HCT116 (cell line): Measurements from ENCODE around the gene TPPP2. TPM values are rescaled to one million over a fixed set of nuclear protein-coding genes. Genes with fewer than 3 reads are reported as not detected.

Source experiments
- ATAC-seq: fragments of 200-7000 bp; cut with Tn5 transposase; 2 replicates; pipeline ENCODE4 v1.9.1; 2020; ENCODE audit warnings: mild to moderate bottlenecking, moderate library complexity
- BruUV-seq: library from RNA; stranded (reverse); fragments of 400-500 nt; replicated peaks from 2 replicates; lab custom pipeline; 2021; lab: Mats Ljungman, UMichigan
- CTCF ChIA-PET: fragments of 300-600 bp; sonication (Branson Sonifier 250); formaldehyde crosslinking; loops from one replicate; lab custom pipeline; 2021; ENCODE audit warnings: antibody characterized with exemption; lab: Charles Lee
- POLR2A ChIA-PET: fragments of 300-600, 350-600 bp; sonication (Branson Sonifier 250); formaldehyde crosslinking; loops from one replicate; lab custom pipeline; 2021; ENCODE audit warnings: antibody characterized with exemption; lab: Charles Lee
- RAD21 ChIA-PET, 2 experiments: fragments of 300-600 bp; sonication (Branson Sonifier 250); formaldehyde crosslinking; loops; one replicate each; lab custom pipeline; 2023; ENCODE audit warnings: low total read pairs in 2 of 2; ENCODE audit not compliant: uncharacterized antibody in 2 of 2, unreplicated experiment in 2 of 2, low non-redundant PET in 1 of 2; lab: Charles Lee
- DNase-seq: peaks from one replicate; pipeline ENCODE4 v3.0.0-alpha.2; 2010; ENCODE audit warnings: low read depth, low spot score
- H2AFZ ChIP-seq: fragments of 200-600 bp; shearing (Covaris generic), sonication (generic); 2 replicates; pipeline ENCODE4 v1.6.1; 2017; ENCODE audit warnings: low read depth, mixed run types, mixed read lengths, antibody characterized with exemption, low read length; ENCODE audit not compliant: poor library complexity, severe bottlenecking
- H3K27ac ChIP-seq: 2 replicates; pipeline ENCODE4 v1.5.1; 2012; ENCODE audit warnings: low read depth, low read length
- H3K27me3 ChIP-seq: fragments of 200-600 bp; sonication (generic); 2 replicates; pipeline ENCODE4 v1.6.1; 2016; ENCODE audit warnings: mixed run types, low read length, mixed read lengths; ENCODE audit not compliant: insufficient read depth
- H3K36me3 ChIP-seq, 2 experiments: fragments of 200-500 bp in 1 of 2; fragments of 200-600 bp in 1 of 2; sonication (Bioruptor generic) in 1 of 2; sonication (generic) in 1 of 2; 2 replicates each; pipeline versions ENCODE4 v1.5.1 to v1.6.1; 2014 to 2016; ENCODE audit warnings: low read length in 2 of 2, inconsistent platforms in 1 of 2, mixed read lengths in 1 of 2, mixed run types in 1 of 2; ENCODE audit not compliant: insufficient read depth in 2 of 2, control insufficient read depth in 1 of 2
- H3K4me1 ChIP-seq, 2 experiments: fragments of 200-600 bp in 1 of 2; sonication (generic) in 1 of 2; 2 replicates each; pipeline versions ENCODE4 v1.5.1 to v1.6.1; 2012 to 2017; ENCODE audit warnings: low read length in 2 of 2, inconsistent platforms in 1 of 2, mild to moderate bottlenecking in 1 of 2, mixed read lengths in 1 of 2, mixed run types in 1 of 2, moderate library complexity in 1 of 2; ENCODE audit not compliant: insufficient read depth in 2 of 2, control insufficient read depth in 1 of 2
- H3K4me2 ChIP-seq: fragments of 200-600 bp; sonication (generic); 2 replicates; pipeline ENCODE4 v1.6.1; 2017; ENCODE audit warnings: mixed run types, low read length, mixed read lengths
- H3K4me3 ChIP-seq, 2 experiments: fragments of 200-600 bp in 1 of 2; sonication (generic) in 1 of 2; replicated peaks in 1 of 2; 2 replicates each; pipeline ENCODE4 v1.5.1; 2011 to 2016; ENCODE audit warnings: low read length in 2 of 2, control low read depth in 1 of 2, low read depth in 1 of 2, mild to moderate bottlenecking in 1 of 2, mixed read lengths in 1 of 2, mixed run types in 1 of 2
- H3K79me2 ChIP-seq: fragments of 200-600 bp; sonication (generic); 2 replicates; pipeline ENCODE4 v1.6.1; 2017; ENCODE audit warnings: mild to moderate bottlenecking, mixed run types, low read length, moderate library complexity, mixed read lengths; ENCODE audit not compliant: insufficient read depth
- H3K9ac ChIP-seq: fragments of 200-600 bp; sonication (generic); 2 replicates; pipeline ENCODE4 v1.6.1; 2016; ENCODE audit warnings: low read length, mixed read lengths
- H3K9me2 ChIP-seq: fragments of 200-600 bp; sonication (generic), shearing (Covaris generic); 2 replicates; pipeline ENCODE4 v1.6.1; 2017; ENCODE audit warnings: mixed run types, mild to moderate bottlenecking, moderate library complexity; ENCODE audit not compliant: insufficient read depth
- H3K9me3 ChIP-seq, 2 experiments: fragments of 200-500 bp in 1 of 2; fragments of 200-600 bp in 1 of 2; sonication (Bioruptor generic) in 1 of 2; sonication (generic) in 1 of 2; 2 replicates each; pipeline ENCODE4 v1.6.1; 2014 to 2017; ENCODE audit warnings: low read length in 2 of 2, mixed read lengths in 2 of 2, inconsistent platforms in 1 of 2, low read depth in 1 of 2, mild to moderate bottlenecking in 1 of 2, mixed run types in 1 of 2, moderate library complexity in 1 of 2; ENCODE audit not compliant: control insufficient read depth in 1 of 2, insufficient read depth in 1 of 2
- H4K20me1 ChIP-seq: fragments of 200-600 bp; sonication (generic), shearing (Covaris generic); 2 replicates; pipeline ENCODE4 v1.6.1; 2017; ENCODE audit warnings: mixed run types, mild to moderate bottlenecking, moderate library complexity; ENCODE audit not compliant: insufficient read depth
- CEBPB ChIP-seq: IDR thresholded peaks from 2 replicates; pipeline ENCODE4 v1.6.1; 2012; ENCODE audit warnings: low read depth
- EZH2 ChIP-seq: fragments of 200-600 bp; sonication (generic); IDR thresholded peaks from 2 replicates; pipeline ENCODE4 v1.6.1; 2017; ENCODE audit warnings: antibody characterized with exemption, mixed run types
- EZH2phosphoT487 ChIP-seq: fragments of 200-600 bp; IDR thresholded peaks from 2 replicates; pipeline ENCODE4 v1.6.1; 2018; ENCODE audit warnings: antibody characterized with exemption, borderline replicate concordance
- FOSL1 ChIP-seq: IDR thresholded peaks from 2 replicates; pipeline ENCODE4 v1.6.1; 2012; ENCODE audit warnings: low read depth
- JUND ChIP-seq: IDR thresholded peaks from 2 replicates; pipeline ENCODE4 v1.6.1; 2012
- POLR2A ChIP-seq: IDR thresholded peaks from 2 replicates; pipeline ENCODE4 v1.7.0; 2011; ENCODE audit warnings: borderline replicate concordance; ENCODE audit not compliant: insufficient read depth, insufficient read length; ENCODE audit errors: extremely low read depth
- POLR2AphosphoS5 ChIP-seq: IDR thresholded peaks from 2 replicates; pipeline ENCODE4 v1.6.1; 2011; ENCODE audit warnings: mild to moderate bottlenecking, low read depth, low read length, moderate library complexity
- RAD21 ChIP-seq: IDR thresholded peaks from 2 replicates; pipeline ENCODE4 v1.6.1; 2012; ENCODE audit warnings: low read depth, mild to moderate bottlenecking
- SIN3A ChIP-seq: IDR thresholded peaks from 2 replicates; pipeline ENCODE4 v1.6.1; 2012; ENCODE audit warnings: low read depth
- SP1 ChIP-seq: IDR thresholded peaks from 2 replicates; pipeline ENCODE4 v1.6.1; 2012; ENCODE audit warnings: low read depth
- SRF ChIP-seq: IDR thresholded peaks from 2 replicates; pipeline ENCODE4 v1.6.1; 2012; ENCODE audit warnings: low read depth
- TCF7L2 ChIP-seq: IDR thresholded peaks from 2 replicates; pipeline ENCODE4 v1.7.0; 2011; ENCODE audit warnings: borderline replicate concordance, inconsistent platforms; ENCODE audit not compliant: insufficient read depth, insufficient read length; ENCODE audit errors: extremely low read depth
- ZFX ChIP-seq: fragments of 450-650 bp; IDR thresholded peaks from 2 replicates; pipeline ENCODE4 v1.6.1; 2017
- ZNF274 ChIP-seq: fragments of 200-500 bp; sonication (Bioruptor generic); IDR thresholded peaks from 2 replicates; pipeline ENCODE4 v1.6.1; 2014; ENCODE audit warnings: mild to moderate bottlenecking, low read depth, low read length, inconsistent platforms
- intact Hi-C: fragments of 100-400 bp; cut with micrococcal nuclease; formaldehyde crosslinking; loops from 2 replicates; pipeline ENCODE4 v1.10.0; 2022
- total RNA-seq: library from RNA; stranded (reverse); gene quantifications from one replicate; pipeline ENCODE4 v1.2.1, GENCODE V29; 2021; ENCODE audit not compliant: unreplicated experiment
- TF ChIP-seq, protein P1 (sequence below): IDR thresholded peaks from 2 replicates; pipeline ENCODE4 v1.6.1; 2012
- TF ChIP-seq, protein P2 (sequence below): IDR thresholded peaks from 2 replicates; pipeline ENCODE4 v1.6.1; 2011; ENCODE audit warnings: mild to moderate bottlenecking, low read length, moderate library complexity; ENCODE audit not compliant: insufficient replicate concordance; ENCODE audit errors: extremely low read depth

Gene TPPP2
- total RNA-seq, 1 experiment from 2014 or later: not detected

DNA sequence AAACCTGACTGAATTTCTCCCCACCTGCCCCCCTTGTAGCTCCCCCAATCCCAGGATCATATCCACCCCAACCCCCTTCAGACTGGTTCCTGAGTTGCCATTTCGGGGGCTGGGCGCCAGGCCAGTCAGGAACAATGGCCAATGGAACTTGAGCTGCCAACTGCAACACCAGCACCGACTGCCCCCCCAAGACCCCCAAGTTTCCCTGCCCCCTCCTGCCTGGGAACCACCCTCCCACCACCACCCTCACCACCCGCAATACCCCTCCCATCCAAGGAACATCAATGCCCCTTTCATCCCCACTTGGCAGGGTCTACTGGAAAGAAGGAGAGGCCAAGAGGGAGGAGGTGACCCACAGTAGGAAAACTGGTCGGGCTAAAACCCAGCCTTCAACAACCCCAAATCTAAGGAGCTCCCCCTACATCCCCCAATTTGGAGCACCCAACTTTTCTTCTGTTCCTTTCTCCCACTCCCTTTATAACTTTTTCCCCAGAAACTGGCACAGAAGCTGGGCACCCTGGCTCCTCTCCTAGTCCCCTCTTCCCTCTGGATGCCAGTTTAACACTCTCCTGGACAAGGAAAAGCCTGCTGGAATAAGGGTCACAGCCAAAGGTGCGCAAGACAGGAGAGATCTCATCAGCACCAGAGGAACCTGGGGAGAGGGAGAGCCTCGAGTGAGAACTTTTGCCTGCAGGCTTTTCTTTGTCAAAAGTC, 3.6 kb upstream of the TPPP2 start:
- H3K27ac ChIP-seq: no peak overlapping the region
- no peak overlapping the region for H3K4me2 ChIP-seq
- H3K9me2 ChIP-seq: no peaks in the 10 kb centered on the region
- H3K36me3 ChIP-seq: no peaks in the 10 kb centered on the region
- H3K79me2 ChIP-seq: no peaks in the 10 kb centered on the region
- H4K20me1 ChIP-seq: no peaks in the 10 kb centered on the region
- no TSS peak for BruUV-seq
- ChIA-PET RAD21 (no interaction called here), POLR2A (no interaction called here), CTCF (no interaction called here)
- peaks cover 14 to 21% of the 10 kb centered on the region in 2 experiments; a peak in 3 of 4 replicates for H3K4me1 ChIP-seq
- no peak overlapping the region for H2AFZ ChIP-seq
- H3K9me3 ChIP-seq: no peaks in the 10 kb centered on the region
- no peak overlapping the region for H3K9ac ChIP-seq
- TF ChIP-seq RAD21: no peak
- no peak for TF ChIP-seq FOSL1
- TF ChIP-seq TCF7L2: no peak
- no peak for TF ChIP-seq ZNF274
- TF ChIP-seq SP1: no peak
- TF ChIP-seq JUND: no peak
- no peak for TF ChIP-seq ZFX
- TF ChIP-seq, protein P1, sequence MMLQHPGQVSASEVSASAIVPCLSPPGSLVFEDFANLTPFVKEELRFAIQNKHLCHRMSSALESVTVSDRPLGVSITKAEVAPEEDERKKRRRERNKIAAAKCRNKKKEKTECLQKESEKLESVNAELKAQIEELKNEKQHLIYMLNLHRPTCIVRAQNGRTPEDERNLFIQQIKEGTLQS: no peak
- no peak for TF ChIP-seq EZH2
- TF ChIP-seq SIN3A: no peak
- TF ChIP-seq, protein P2, sequence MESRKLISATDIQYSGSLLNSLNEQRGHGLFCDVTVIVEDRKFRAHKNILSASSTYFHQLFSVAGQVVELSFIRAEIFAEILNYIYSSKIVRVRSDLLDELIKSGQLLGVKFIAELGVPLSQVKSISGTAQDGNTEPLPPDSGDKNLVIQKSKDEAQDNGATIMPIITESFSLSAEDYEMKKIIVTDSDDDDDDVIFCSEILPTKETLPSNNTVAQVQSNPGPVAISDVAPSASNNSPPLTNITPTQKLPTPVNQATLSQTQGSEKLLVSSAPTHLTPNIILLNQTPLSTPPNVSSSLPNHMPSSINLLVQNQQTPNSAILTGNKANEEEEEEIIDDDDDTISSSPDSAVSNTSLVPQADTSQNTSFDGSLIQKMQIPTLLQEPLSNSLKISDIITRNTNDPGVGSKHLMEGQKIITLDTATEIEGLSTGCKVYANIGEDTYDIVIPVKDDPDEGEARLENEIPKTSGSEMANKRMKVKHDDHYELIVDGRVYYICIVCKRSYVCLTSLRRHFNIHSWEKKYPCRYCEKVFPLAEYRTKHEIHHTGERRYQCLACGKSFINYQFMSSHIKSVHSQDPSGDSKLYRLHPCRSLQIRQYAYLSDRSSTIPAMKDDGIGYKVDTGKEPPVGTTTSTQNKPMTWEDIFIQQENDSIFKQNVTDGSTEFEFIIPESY: no peak
- TF ChIP-seq POLR2A: no peak
- no peak for TF ChIP-seq CEBPB
- TF ChIP-seq SRF: no peak
- TF ChIP-seq POLR2AphosphoS5: no peak
- TF ChIP-seq EZH2phosphoT487: no peak
- H3K4me3 ChIP-seq: no peak overlapping the region
- ATAC-seq (no peak), DNase-seq (no peak)
- intact Hi-C loops: no loop called here
- no peaks in the 10 kb centered on the region for H3K27me3 ChIP-seq
